ENCODE measurements around the gene SEMA6A.

DNA sequence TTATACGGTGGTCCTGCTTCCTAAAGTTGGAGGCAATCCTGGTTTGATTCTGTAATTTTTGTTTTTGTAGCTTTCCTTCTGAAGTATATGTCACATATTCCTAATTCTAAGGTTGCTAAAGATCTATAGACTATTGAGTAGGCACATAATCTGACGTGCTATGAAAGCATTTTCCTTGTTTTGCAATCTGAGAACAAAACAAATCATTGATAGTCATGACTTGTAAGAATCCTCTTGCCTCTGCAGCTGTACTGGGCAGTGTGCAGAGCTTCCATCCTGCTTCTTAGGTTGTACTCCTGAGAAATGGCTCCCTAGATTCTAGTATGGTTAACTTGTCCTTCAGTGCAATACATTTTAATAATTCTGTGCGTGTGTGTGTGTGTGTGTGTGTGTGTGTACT, 35.4 kb downstream of the SEMA6A start:
- TF ChIP-seq, protein P1, sequence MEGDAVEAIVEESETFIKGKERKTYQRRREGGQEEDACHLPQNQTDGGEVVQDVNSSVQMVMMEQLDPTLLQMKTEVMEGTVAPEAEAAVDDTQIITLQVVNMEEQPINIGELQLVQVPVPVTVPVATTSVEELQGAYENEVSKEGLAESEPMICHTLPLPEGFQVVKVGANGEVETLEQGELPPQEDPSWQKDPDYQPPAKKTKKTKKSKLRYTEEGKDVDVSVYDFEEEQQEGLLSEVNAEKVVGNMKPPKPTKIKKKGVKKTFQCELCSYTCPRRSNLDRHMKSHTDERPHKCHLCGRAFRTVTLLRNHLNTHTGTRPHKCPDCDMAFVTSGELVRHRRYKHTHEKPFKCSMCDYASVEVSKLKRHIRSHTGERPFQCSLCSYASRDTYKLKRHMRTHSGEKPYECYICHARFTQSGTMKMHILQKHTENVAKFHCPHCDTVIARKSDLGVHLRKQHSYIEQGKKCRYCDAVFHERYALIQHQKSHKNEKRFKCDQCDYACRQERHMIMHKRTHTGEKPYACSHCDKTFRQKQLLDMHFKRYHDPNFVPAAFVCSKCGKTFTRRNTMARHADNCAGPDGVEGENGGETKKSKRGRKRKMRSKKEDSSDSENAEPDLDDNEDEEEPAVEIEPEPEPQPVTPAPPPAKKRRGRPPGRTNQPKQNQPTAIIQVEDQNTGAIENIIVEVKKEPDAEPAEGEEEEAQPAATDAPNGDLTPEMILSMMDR (IDR thresholded peaks at IDR 0.05), result no peak
- no peak for TF ChIP-seq POLR2A (IDR thresholded peaks at IDR 0.05)
